ENCODE measurements around the gene USP20.

DNA sequence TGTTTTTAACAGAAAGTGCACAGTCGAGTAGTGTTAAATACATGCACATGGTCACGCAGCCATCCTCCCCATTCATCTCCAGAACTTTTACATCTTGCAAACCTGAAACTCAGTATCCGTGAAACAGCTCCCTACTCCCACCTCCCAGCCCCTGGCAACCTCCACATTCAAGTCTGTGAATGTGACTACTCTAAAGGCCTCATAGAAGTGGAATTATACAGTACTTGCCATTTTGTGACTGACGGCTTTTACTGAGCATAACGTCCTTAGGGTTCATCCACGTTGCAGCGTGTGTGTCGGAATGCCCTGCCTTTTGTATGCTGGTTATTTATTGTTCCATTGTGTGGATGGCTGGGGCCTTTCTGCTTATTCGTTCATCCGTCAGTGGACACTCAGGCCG is 35.8 kb downstream of the USP20 start:
- TF ChIP-seq, protein P1, sequence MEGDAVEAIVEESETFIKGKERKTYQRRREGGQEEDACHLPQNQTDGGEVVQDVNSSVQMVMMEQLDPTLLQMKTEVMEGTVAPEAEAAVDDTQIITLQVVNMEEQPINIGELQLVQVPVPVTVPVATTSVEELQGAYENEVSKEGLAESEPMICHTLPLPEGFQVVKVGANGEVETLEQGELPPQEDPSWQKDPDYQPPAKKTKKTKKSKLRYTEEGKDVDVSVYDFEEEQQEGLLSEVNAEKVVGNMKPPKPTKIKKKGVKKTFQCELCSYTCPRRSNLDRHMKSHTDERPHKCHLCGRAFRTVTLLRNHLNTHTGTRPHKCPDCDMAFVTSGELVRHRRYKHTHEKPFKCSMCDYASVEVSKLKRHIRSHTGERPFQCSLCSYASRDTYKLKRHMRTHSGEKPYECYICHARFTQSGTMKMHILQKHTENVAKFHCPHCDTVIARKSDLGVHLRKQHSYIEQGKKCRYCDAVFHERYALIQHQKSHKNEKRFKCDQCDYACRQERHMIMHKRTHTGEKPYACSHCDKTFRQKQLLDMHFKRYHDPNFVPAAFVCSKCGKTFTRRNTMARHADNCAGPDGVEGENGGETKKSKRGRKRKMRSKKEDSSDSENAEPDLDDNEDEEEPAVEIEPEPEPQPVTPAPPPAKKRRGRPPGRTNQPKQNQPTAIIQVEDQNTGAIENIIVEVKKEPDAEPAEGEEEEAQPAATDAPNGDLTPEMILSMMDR (IDR thresholded peaks at IDR 0.05): no peak
- TF ChIP-seq POLR2AphosphoS5 (IDR thresholded peaks at IDR 0.05; ENCODE audit: low read depth, low read length) (no peak), SIN3A (IDR thresholded peaks at IDR 0.05; ENCODE audit: borderline replicate concordance, insufficient read depth, low read depth, low read length) (no peak), TCF7L2 (IDR thresholded peaks at IDR 0.05; ENCODE audit: low read depth, low read length) (no peak)
- TF ChIP-seq, protein P2, sequence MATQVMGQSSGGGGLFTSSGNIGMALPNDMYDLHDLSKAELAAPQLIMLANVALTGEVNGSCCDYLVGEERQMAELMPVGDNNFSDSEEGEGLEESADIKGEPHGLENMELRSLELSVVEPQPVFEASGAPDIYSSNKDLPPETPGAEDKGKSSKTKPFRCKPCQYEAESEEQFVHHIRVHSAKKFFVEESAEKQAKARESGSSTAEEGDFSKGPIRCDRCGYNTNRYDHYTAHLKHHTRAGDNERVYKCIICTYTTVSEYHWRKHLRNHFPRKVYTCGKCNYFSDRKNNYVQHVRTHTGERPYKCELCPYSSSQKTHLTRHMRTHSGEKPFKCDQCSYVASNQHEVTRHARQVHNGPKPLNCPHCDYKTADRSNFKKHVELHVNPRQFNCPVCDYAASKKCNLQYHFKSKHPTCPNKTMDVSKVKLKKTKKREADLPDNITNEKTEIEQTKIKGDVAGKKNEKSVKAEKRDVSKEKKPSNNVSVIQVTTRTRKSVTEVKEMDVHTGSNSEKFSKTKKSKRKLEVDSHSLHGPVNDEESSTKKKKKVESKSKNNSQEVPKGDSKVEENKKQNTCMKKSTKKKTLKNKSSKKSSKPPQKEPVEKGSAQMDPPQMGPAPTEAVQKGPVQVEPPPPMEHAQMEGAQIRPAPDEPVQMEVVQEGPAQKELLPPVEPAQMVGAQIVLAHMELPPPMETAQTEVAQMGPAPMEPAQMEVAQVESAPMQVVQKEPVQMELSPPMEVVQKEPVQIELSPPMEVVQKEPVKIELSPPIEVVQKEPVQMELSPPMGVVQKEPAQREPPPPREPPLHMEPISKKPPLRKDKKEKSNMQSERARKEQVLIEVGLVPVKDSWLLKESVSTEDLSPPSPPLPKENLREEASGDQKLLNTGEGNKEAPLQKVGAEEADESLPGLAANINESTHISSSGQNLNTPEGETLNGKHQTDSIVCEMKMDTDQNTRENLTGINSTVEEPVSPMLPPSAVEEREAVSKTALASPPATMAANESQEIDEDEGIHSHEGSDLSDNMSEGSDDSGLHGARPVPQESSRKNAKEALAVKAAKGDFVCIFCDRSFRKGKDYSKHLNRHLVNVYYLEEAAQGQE (IDR thresholded peaks at IDR 0.05; ENCODE audit: insufficient read depth in 1 of 2, low read depth in 2 of 2, low read length in 1 of 2): no peak
